ENCODE data around the gene LIG1. TPM values are rescaled to one million over a fixed set of nuclear protein-coding genes. Genes with fewer than 3 reads are reported as not detected.

Gene LIG1
- total RNA-seq, 4 donors from 2014 or later = 30.0 to 66.1 (median 44.4) TPM

DNA sequence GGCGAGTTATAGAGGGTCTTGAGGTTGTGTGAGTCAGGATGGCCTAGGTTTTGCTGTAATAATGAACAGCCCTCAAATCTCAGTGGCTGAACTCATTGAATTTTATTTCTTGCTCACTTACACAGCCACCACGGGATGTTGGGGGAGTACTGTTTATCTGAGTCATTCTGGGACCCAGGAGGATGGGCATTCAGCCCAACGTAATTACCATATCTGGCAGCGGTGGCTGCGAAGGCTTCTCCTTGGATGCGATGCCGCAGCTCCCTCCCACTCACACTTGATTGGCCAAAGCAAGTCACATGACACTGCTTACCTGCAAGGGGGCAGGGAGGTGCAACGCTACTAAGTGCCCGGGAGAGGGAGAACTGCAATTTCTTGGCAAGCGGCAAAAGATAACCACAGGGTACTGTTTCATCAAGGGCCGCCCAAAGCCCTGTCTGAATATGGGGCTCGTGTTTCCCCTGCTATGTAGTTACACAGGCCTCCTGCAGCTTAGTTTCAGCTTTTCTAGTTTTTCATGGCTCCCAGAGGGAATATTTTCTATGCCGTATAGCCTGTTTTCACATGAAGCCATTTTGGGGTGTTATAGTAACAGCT lies 20.2 kb upstream of the LIG1 start:
- no peak for DNase-seq (ENCODE audit: low spot score in 2 of 2)

DNA sequence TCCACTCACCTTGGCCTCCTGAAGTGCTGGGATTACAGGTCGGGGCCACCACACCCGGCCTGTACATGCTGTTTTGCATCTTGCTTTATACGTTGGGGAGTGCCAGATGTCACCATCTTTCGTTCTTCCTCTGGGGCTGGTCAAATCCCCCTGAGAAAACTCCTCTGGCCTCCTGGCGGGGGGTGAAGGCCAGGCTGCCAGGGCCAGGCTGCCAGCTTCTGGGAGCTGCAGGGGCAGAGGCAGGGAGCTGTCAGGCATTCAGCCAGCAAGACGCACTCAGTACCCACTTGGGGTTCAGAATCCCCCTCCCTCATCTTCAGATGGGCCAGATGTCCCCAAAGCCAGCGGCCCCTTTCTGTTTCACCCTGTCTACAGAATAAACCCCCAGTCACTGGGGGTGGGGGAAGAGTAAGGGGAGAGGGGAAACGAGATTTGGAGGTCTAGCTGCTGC lies 16.4 kb upstream of the LIG1 start:
- 79% methylated on average over 6 of the region's 8 CpGs for WGBS
- Histone ChIP-seq H3K9me3 (no peaks in the 10 kb centered on the region), H3K27me3 (no peaks in the 10 kb centered on the region), H3K27ac (no peak overlapping the region), H3K4me3 (no peak overlapping the region), H3K4me1 (no peaks in the 10 kb centered on the region), H3K36me3 (peaks cover 11% of the 10 kb centered on the region)
- TF ChIP-seq, protein P1, sequence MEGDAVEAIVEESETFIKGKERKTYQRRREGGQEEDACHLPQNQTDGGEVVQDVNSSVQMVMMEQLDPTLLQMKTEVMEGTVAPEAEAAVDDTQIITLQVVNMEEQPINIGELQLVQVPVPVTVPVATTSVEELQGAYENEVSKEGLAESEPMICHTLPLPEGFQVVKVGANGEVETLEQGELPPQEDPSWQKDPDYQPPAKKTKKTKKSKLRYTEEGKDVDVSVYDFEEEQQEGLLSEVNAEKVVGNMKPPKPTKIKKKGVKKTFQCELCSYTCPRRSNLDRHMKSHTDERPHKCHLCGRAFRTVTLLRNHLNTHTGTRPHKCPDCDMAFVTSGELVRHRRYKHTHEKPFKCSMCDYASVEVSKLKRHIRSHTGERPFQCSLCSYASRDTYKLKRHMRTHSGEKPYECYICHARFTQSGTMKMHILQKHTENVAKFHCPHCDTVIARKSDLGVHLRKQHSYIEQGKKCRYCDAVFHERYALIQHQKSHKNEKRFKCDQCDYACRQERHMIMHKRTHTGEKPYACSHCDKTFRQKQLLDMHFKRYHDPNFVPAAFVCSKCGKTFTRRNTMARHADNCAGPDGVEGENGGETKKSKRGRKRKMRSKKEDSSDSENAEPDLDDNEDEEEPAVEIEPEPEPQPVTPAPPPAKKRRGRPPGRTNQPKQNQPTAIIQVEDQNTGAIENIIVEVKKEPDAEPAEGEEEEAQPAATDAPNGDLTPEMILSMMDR (IDR thresholded peaks at IDR 0.05) = no peak
- TF ChIP-seq POLR2AphosphoS5 (IDR thresholded peaks at IDR 0.05) (no peak), POLR2A (IDR thresholded peaks at IDR 0.05) (no peak), EP300 (IDR thresholded peaks at IDR 0.05) (no peak)
- DNase-seq (ENCODE audit: low spot score in 2 of 2) = no peak

More for the DNA sequence above, 20.2 kb upstream of the LIG1 start:
- no peaks in the 10 kb centered on the region for H3K27me3 ChIP-seq
- H3K4me1 ChIP-seq = no peaks in the 10 kb centered on the region
- no peaks in the 10 kb centered on the region for H3K9me3 ChIP-seq
- no peak for TF ChIP-seq EP300 (IDR thresholded peaks at IDR 0.05)
- no peak for TF ChIP-seq POLR2A (IDR thresholded peaks at IDR 0.05)
- TF ChIP-seq, protein P1 (IDR thresholded peaks at IDR 0.05) = peak in 1 of 2 donors; percentile 15
- peaks cover 4% of the 10 kb centered on the region for H3K36me3 ChIP-seq
- no peak overlapping the region for H3K4me3 ChIP-seq
- WGBS = 59% methylated on average over 11 of the region's 13 CpGs
- no peak overlapping the region for H3K27ac ChIP-seq

DNA sequence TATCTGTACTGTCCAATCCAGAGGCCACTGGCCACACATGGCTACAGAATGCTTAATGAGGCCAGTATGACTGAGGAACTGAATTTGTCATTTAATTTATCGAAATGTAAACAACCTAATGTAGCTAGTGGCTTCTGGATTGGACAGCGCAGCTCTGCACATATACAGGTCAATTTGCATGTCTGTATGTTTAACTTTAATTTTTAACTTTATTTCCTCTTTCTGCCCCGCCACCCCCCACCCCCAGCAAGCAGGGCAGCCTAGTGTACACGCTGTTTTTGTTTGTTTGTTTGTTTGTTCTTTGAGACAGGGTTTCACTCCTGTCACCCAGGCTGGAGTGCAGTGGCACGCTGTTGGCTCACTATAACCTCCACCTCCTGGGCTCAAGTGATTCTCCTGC lies 15.9 kb upstream of the LIG1 start:
- H3K4me3 ChIP-seq = no peak overlapping the region
- no peaks in the 10 kb centered on the region for H3K4me1 ChIP-seq
- WGBS = 94% methylated on average over 5 of the region's 5 CpGs
- H3K27me3 ChIP-seq = no peaks in the 10 kb centered on the region
- H3K36me3 ChIP-seq = peaks cover 11% of the 10 kb centered on the region
- no peak overlapping the region for H3K27ac ChIP-seq
- DNase-seq (ENCODE audit: low spot score in 2 of 2) = peak in 1 of 2 donors; percentile 21
- no peaks in the 10 kb centered on the region for H3K9me3 ChIP-seq
- TF ChIP-seq EP300 (IDR thresholded peaks at IDR 0.05) = no peak
- no peak for TF ChIP-seq POLR2AphosphoS5 (IDR thresholded peaks at IDR 0.05)
- TF ChIP-seq POLR2A (IDR thresholded peaks at IDR 0.05) = no peak
- TF ChIP-seq, protein P1 (IDR thresholded peaks at IDR 0.05) = no peak

DNA sequence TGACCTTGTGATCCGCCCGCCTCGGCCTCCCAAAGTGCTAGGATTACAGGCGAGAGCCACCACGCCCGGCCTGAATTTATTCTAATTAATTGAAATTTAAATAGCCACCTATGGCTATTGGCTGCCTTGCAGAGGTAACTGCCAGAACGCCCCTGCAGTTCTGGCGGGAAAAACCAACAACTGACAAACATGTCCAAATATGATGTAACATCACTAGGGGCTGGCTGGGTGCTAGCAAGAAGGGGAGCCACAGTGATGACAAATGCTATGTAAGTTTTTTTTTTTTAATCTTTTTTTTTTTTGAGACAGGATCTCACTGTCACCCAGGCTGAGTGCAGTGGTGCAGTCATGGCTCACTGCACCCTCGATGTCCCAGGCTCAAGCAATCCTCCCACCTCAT lies 13.2 kb upstream of the LIG1 start:
- Histone ChIP-seq H3K4me3 (no peak overlapping the region), H3K27me3 (no peaks in the 10 kb centered on the region), H3K4me1 (no peaks in the 10 kb centered on the region), H3K36me3 (peaks cover 14% of the 10 kb centered on the region), H3K9me3 (no peaks in the 10 kb centered on the region), H3K27ac (no peak overlapping the region)
- no peak for DNase-seq (ENCODE audit: low spot score in 2 of 2)
- WGBS = 86% methylated on average over 9 of the region's 9 CpGs
- TF ChIP-seq POLR2A (IDR thresholded peaks at IDR 0.05) (no peak), EP300 (IDR thresholded peaks at IDR 0.05) (no peak), POLR2AphosphoS5 (IDR thresholded peaks at IDR 0.05) (no peak)
- TF ChIP-seq, protein P1 (IDR thresholded peaks at IDR 0.05) = no peak

DNA sequence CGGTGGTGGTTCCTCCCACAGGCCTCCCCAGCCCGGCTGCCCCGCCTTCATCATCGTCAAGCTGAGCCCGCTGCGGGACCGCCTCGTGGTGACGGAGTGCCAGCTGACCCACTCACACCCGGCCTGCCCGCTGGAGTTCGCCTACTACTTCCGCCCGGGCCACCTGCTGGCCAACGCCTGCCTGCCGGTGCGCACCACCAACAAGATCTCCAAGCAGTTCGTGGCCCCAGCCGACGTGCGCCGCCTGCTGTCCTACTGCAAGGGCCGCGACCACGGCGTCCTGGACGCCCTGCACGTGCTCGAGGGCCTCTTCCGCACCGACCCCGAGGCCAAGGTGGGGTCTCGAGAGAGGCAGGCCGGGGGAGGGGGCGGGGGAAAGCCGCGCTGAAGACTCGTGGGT lies 12.3 kb upstream of the LIG1 start:
- Histone ChIP-seq H3K27ac (no peak overlapping the region), H3K4me3 (no peak overlapping the region), H3K27me3 (no peaks in the 10 kb centered on the region), H3K4me1 (no peaks in the 10 kb centered on the region), H3K36me3 (peaks cover 11% of the 10 kb centered on the region), H3K9me3 (no peaks in the 10 kb centered on the region)
- 92% methylated on average over 23 of the region's 38 CpGs for WGBS
- TF ChIP-seq, protein P1 (IDR thresholded peaks at IDR 0.05) = no peak
- TF ChIP-seq POLR2A (IDR thresholded peaks at IDR 0.05) = no peak
- TF ChIP-seq POLR2AphosphoS5 (IDR thresholded peaks at IDR 0.05) = no peak
- TF ChIP-seq EP300 (IDR thresholded peaks at IDR 0.05) = no peak
- DNase-seq (ENCODE audit: low spot score in 2 of 2) = no peak
